GM23248 (cell line): ENCODE results near the gene RBP3.

Source experiments
- EZH2 ChIP-seq: fragments of 200-600 bp; sonication (generic); IDR thresholded peaks from 2 replicates; pipeline ENCODE4 v1.6.1; 2018; ENCODE audit warnings: antibody characterized with exemption, mild to moderate bottlenecking; ENCODE audit not compliant: insufficient read depth, poor library complexity, severe bottlenecking
- EZH2phosphoT487 ChIP-seq: fragments of 200-600 bp; sonication (generic); IDR thresholded peaks from 2 replicates; pipeline ENCODE4 v1.6.1; 2018; ENCODE audit warnings: antibody characterized with exemption, moderate library complexity, mild to moderate bottlenecking, low read depth; ENCODE audit not compliant: insufficient read depth

- TF ChIP-seq EZH2phosphoT487 (no peak), EZH2 (no peak)
These were observed 1.4 kb upstream of the RBP3 start for GRCh38 chr10:47346581-47347302.
